Neural crest cell (in vitro differentiated cells): Measurements from ENCODE around the gene COL9A3. TPM values are rescaled to one million over a fixed set of nuclear protein-coding genes. Genes with fewer than 3 reads are reported as not detected.

Source experiments
- DNase-seq: peaks from one replicate; pipeline ENCODE4 v3.0.0; 2021; ENCODE audit warnings: low read depth, mixed read lengths, low spot score
- H3K27ac Mint-ChIP-seq: one replicate; pipeline ENCODE4 v1.8.0; 2021; ENCODE audit warnings: mild to moderate bottlenecking, mixed read lengths; ENCODE audit not compliant: unreplicated experiment
- H3K27me3 Mint-ChIP-seq: 2 replicates; pipeline ENCODE4 v1.8.0; 2021; ENCODE audit warnings: low read depth, mild to moderate bottlenecking, mixed read lengths
- H3K36me3 Mint-ChIP-seq: 2 replicates; pipeline ENCODE4 v1.8.0; 2021; ENCODE audit warnings: low read depth, mild to moderate bottlenecking, mixed read lengths
- H3K4me1 Mint-ChIP-seq: 2 replicates; pipeline ENCODE4 v1.8.0; 2021; ENCODE audit warnings: mixed read lengths
- H3K4me3 Mint-ChIP-seq: one replicate; pipeline ENCODE4 v1.8.0; 2021; ENCODE audit warnings: mild to moderate bottlenecking, mixed read lengths
- H3K9me3 Mint-ChIP-seq: 2 replicates; pipeline ENCODE4 v1.8.0; 2021; ENCODE audit warnings: mixed read lengths
- total RNA-seq: library from RNA; stranded (reverse); gene quantifications from 2 replicates; pipeline ENCODE4 v1.2.1, GENCODE V29; 2021
- TF ChIP-seq, protein P1 (sequence below): fragments of 200-600 bp; sonication (generic); conservative IDR thresholded peaks from 2 replicates; pipeline ENCODE4 v1.5.0; 2021; ENCODE audit warnings: antibody characterized with exemption, mild to moderate bottlenecking

COL9A3 gene
- total RNA-seq, 1 donor from 2014 or later = 4.6 TPM

DNA sequence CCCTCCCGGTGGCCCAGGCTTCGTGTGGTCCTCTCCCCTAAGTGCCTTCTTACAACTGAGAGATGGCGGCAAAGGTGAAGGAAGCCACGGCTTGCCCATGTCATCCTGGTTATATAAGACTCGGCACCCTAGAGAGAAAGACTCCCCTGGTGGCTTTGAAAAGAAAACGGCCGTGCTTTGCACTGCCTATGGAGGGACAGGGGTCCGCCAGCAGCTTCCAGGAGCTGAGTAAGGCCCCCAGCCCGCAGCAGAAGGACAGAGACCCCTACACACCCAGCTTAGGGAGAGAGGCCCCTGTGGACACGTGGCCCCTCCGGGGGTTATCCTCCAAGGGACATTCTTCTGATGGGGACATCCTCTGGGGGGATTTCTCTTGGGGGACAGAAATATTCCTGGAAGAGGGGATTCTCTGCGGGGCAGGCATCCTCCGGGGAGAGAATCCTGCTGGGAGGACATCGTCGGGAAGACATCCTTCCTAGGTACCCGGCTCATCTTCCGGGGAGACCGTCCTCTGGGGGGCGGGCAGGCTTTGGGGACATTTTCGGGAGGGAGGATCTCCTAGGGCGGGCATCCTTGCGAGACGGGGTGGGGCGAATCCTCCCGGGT, 12.7 kb upstream of the COL9A3 start:
- no peaks in the 10 kb centered on the region for H3K27me3 Mint-ChIP-seq

DNA sequence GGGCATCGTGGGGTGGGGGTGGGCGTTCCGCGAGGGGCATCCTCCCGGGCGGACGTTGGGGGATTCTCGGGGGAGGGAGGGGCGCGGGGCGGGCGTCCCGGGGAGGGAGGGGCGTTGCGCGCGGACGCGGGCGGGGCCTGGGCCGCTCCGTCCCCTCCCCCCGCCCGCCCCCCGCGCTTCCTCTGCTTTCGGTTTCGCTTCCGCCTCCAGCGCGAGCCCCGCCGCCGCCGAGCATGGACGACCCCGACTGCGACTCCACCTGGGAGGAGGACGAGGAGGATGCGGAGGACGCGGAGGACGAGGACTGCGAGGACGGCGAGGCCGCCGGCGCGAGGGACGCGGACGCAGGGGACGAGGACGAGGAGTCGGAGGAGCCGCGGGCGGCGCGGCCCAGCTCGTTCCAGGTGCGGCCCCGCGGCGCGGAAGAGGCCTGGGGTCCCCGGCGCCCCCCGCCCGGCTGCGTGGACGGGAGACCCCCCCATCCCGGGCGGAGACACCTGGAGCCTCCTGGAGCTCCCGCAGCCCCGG, 12.2 kb upstream of the COL9A3 start, which contains the start of gene OGFR:
Gene OGFR (plus strand): TSS at position 209 of the 528 bp plus-strand sequence. CDS start 25 bp downstream, at position 234.
- H3K9me3 Mint-ChIP-seq = no peaks in the 10 kb centered on the region
- H3K4me3 Mint-ChIP-seq = peak within 1 kb of the TSS; percentile 98
- TF ChIP-seq, protein P1, sequence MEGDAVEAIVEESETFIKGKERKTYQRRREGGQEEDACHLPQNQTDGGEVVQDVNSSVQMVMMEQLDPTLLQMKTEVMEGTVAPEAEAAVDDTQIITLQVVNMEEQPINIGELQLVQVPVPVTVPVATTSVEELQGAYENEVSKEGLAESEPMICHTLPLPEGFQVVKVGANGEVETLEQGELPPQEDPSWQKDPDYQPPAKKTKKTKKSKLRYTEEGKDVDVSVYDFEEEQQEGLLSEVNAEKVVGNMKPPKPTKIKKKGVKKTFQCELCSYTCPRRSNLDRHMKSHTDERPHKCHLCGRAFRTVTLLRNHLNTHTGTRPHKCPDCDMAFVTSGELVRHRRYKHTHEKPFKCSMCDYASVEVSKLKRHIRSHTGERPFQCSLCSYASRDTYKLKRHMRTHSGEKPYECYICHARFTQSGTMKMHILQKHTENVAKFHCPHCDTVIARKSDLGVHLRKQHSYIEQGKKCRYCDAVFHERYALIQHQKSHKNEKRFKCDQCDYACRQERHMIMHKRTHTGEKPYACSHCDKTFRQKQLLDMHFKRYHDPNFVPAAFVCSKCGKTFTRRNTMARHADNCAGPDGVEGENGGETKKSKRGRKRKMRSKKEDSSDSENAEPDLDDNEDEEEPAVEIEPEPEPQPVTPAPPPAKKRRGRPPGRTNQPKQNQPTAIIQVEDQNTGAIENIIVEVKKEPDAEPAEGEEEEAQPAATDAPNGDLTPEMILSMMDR = no peak
- no peaks in the 10 kb centered on the region for H3K27me3 Mint-ChIP-seq
- H3K27ac Mint-ChIP-seq = peak within 1 kb of the TSS; percentile 78
- DNase-seq = no peak
- no peaks in the 10 kb centered on the region for H3K36me3 Mint-ChIP-seq
- H3K4me1 Mint-ChIP-seq = peaks cover 20% of the 10 kb centered on the region

More for the DNA sequence above, 12.7 kb upstream of the COL9A3 start:
- Mint-ChIP-seq H3K4me3 (peak overlapping the region; percentile 98), H3K9me3 (no peaks in the 10 kb centered on the region), H3K27ac (peak overlapping the region; percentile 78), H3K36me3 (peaks cover 3% of the 10 kb centered on the region), H3K4me1 (peaks cover 20% of the 10 kb centered on the region)
- DNase-seq = no peak
- TF ChIP-seq, protein P1 = peak; percentile 13

DNA sequence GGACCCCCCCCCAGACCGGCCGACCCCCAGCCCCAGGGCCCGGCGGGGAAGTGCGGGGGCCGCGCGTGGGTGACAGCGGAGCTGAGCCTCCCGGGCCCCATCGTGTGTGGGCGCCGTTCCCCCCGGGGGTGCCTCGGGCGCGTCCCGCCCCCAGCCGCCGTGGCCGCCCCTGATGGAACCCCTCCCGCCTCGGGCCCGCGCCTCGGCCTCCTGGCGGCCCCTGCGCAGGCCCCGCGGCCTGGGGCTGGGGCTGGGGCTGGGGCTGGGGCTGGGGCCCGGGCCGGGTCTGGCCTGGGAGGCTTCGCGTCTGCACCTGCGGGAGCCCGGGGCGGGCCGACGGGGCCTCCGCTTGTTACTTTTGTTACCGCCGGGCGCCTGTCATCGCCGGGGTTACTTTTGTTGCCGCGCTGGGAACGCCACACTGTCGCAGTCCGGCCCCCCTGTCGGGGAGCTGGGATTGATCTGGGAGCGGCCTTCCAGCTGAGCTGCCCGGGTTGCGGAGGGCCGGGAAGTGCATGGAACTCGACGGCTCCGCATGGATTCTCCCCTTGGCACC, 11.6 kb upstream of the COL9A3 start:
- Mint-ChIP-seq H3K9me3 (no peaks in the 10 kb centered on the region), H3K36me3 (no peaks in the 10 kb centered on the region), H3K4me1 (peaks cover 20% of the 10 kb centered on the region), H3K27me3 (no peaks in the 10 kb centered on the region), H3K27ac (no peak overlapping the region), H3K4me3 (peak overlapping the region; percentile 85)
- no peak for DNase-seq
- TF ChIP-seq, protein P1 = no peak

DNA sequence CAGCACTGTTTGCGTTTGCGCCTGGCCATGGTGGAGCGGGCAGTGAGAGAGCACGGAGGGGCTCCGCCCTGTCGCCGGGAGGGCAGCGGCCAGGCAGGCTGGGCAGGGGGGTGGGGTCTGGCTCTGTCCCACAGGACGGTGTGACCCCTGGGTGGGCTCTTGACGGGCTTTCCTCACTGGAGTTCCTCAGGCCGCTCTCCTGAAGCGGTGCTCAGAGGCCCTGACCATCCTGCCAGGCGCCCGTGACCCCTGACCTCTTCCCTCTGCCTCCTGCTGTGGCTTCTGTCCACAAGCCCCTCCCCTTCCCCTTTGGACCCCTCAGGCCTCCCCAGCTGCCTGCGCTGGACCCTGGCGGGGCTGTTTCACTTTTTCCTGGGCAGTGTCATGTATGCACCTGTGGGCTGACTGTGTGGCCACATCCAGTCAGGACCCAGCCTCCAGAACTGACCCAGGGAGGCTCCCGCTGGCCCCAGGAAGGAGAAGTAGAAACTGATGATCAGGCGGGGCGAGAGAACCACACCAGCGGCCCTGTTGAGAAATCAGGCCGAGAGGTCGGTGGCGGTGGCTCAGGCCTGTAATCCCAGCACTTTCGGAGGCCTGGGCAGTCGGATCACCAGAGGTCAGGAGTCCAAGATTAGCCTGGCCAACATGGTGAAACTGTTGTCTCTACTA, 11.0 kb upstream of the COL9A3 start:
- H3K4me3 Mint-ChIP-seq = peak overlapping the region; percentile 85
- H3K36me3 Mint-ChIP-seq = no peaks in the 10 kb centered on the region
- peak; percentile 69 for DNase-seq
- TF ChIP-seq, protein P1 = no peak
- H3K4me1 Mint-ChIP-seq = peaks cover 20% of the 10 kb centered on the region
- H3K27ac Mint-ChIP-seq = peak overlapping the region; percentile 62
- no peaks in the 10 kb centered on the region for H3K27me3 Mint-ChIP-seq
- H3K9me3 Mint-ChIP-seq = no peaks in the 10 kb centered on the region

DNA sequence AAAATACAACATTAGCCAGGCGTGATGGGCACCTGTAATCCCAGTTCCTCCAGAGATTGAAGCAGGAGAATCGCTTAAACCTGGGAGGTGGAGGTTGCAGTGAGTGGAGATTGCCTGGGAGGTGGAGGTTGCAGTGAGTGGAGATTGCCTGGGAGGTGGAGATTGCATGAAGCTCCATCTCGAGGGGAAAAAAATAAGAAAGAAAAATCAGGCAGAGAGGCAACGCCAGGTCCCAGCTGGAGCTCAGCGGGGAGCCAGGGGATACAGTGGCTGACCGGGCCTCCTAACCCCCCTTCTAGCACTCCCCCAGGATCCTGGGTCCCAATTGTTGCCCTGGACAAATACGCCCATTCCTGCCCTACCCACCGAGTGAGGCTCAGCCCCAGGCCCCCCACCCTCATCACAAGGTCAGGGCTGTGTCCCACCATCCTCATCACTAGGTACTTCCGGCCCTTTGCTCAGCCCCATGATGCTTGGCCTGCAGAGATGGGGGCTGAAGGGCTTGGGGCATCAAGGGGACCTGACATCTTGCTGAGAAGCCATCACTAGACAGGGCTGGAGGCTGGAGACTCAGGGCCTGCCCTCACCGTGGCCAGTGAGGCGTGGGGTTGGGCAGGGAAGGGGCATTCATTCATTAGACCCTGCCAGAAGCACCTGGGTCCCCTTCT, 10.3 kb upstream of the COL9A3 start:
- no peaks in the 10 kb centered on the region for H3K9me3 Mint-ChIP-seq
- TF ChIP-seq, protein P1 = no peak
- no peaks in the 10 kb centered on the region for H3K27me3 Mint-ChIP-seq
- H3K4me3 Mint-ChIP-seq = peak overlapping the region; percentile 85
- H3K27ac Mint-ChIP-seq = no peak overlapping the region
- DNase-seq = no peak
- H3K4me1 Mint-ChIP-seq = peaks cover 20% of the 10 kb centered on the region
- H3K36me3 Mint-ChIP-seq = no peaks in the 10 kb centered on the region
